Measurements from ENCODE around the gene CD99L2. TPM values are rescaled to one million over a fixed set of nuclear protein-coding genes. Genes with fewer than 3 reads are reported as not detected.

CD99L2 gene
- total RNA-seq, 2 donors from 2014 or later: 11.3 to 18.7 TPM

DNA sequence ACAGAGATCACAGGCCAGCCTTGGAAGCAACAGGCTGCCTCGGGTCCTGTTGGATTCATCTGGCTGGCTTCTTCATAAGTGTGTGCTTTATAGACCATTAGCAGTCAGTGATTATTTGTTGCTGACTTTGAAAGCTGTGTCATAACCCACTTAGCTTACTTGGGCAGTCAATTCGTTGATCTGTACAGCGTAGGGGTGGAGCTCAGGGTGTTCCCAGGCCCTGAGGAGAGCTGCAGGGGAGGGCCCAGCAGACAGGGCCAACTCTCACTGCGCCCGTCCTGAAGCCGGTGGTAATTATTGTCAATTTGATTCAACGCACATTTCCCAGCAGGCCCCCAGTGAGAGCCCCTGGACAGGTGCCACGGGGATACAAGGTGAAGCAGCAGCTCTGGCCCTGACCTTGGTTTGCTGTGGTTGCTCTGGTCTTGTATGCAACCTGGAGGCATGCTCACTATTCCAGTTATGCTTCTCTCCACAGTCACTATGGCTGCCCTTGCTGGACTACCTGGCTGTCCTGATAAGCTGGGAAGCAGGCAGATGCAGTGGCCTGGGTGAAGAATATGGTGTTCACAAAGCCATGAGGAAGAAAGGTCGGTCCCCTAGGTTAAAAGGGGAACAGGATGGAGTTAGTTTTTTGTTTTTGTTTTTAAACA lies 44.6 kb upstream of the CD99L2 start:
- Mint-ChIP-seq H3K27me3 (ENCODE audit: insufficient read depth) (peaks cover 1% of the 10 kb centered on the region), H3K36me3 (ENCODE audit: low read depth) (no peaks in the 10 kb centered on the region), H3K4me3 (no peak overlapping the region), H3K27ac (no peak overlapping the region), H3K9me3 (peaks cover 3% of the 10 kb centered on the region), H3K4me1 (peaks cover 19% of the 10 kb centered on the region)
- Histone ChIP-seq H3K27ac (ENCODE audit: low read depth, low read length) (no peak overlapping the region), H3K27me3 (ENCODE audit: control insufficient read depth, insufficient read depth, low read length, poor library complexity, severe bottlenecking) (no peaks in the 10 kb centered on the region), H3K36me3 (ENCODE audit: control insufficient read depth, insufficient read depth, low read length) (no peaks in the 10 kb centered on the region), H3K4me3 (ENCODE audit: low read length) (no peak overlapping the region), H3K9me3 (ENCODE audit: control insufficient read depth, low read length) (no peaks in the 10 kb centered on the region), H3K4me1 (ENCODE audit: control insufficient read depth, insufficient read depth, low read length) (no peaks in the 10 kb centered on the region), H3K9ac (ENCODE audit: extremely low read depth, low read length, poor library complexity, severe bottlenecking) (no peak overlapping the region)
- TF ChIP-seq, protein P1, sequence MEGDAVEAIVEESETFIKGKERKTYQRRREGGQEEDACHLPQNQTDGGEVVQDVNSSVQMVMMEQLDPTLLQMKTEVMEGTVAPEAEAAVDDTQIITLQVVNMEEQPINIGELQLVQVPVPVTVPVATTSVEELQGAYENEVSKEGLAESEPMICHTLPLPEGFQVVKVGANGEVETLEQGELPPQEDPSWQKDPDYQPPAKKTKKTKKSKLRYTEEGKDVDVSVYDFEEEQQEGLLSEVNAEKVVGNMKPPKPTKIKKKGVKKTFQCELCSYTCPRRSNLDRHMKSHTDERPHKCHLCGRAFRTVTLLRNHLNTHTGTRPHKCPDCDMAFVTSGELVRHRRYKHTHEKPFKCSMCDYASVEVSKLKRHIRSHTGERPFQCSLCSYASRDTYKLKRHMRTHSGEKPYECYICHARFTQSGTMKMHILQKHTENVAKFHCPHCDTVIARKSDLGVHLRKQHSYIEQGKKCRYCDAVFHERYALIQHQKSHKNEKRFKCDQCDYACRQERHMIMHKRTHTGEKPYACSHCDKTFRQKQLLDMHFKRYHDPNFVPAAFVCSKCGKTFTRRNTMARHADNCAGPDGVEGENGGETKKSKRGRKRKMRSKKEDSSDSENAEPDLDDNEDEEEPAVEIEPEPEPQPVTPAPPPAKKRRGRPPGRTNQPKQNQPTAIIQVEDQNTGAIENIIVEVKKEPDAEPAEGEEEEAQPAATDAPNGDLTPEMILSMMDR (conservative IDR thresholded peaks at IDR 0.05): no peak
- WGBS, 2 experiments (ENCODE audit: insufficient coverage in 1 of 2, insufficient read length in 1 of 2): 89 to 100% methylated on average over 3 to 8 of the region's 9 CpGs
- DNase-seq: no peak

DNA sequence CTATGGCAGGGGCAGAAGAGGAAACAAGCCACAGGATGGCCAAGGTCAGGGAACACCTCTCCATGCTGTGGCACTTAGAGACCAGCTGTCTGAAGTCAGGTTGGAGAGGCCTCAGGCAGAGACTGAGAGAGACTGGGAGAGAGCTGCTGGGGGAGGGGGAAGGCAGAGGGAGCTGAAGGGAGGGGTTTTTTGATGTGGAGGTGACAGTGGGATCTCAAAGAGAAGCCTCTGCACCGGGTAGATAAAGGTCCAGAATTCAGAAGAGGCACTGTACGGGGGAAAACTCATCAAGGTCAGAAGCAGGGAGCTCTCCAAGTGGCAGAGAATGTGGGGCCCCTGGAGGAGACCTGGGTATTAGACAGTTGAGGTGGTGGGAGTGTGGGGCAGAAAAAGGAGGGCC lies 43.1 kb upstream of the CD99L2 start:
- H3K9me3 Mint-ChIP-seq: peaks cover 16% of the 10 kb centered on the region
- Histone ChIP-seq H3K4me3 (ENCODE audit: low read length) (no peak overlapping the region), H3K9ac (ENCODE audit: extremely low read depth, low read length, poor library complexity, severe bottlenecking) (no peak overlapping the region)

DNA sequence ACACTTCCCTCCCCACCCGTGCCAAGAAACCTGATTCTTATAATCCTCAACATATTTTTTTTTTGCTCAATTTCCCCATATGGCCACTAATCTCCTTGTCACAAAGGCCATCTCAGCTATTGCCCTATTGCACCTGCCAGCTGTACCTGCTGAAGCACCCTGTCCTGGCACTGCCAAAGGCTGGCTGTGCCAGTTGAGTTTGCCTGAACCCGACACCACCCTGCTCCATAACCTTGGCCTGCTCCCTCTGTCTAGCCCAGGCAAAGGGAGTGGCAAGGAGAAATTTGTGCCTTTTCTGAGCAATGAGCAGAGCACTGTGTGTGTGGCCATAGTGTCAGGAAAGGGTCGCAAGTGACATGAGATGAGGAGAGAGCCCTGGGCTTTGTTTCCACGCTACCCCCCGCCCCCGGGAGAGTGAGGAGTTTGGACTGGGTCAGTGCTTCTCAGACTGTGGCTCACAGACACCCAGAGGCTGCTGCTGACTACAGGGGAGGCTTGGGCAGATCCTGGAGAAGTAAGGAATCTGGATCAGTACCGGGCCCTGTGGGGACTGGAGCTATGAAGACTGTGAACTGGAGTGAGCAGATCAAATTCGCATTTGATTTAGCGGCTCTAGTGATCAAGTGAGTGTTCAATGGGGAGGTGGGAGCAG lies 42.5 kb upstream of the CD99L2 start:
- no peak overlapping the region for H3K27ac ChIP-seq (ENCODE audit: low read depth, low read length)
- WGBS, 2 experiments (ENCODE audit: insufficient coverage in 1 of 2, insufficient read length in 1 of 2): 76 to 88% methylated on average over 5 to 9 of the region's 9 CpGs
- no peaks in the 10 kb centered on the region for H3K36me3 Mint-ChIP-seq (ENCODE audit: low read depth)
- no peaks in the 10 kb centered on the region for H3K36me3 ChIP-seq (ENCODE audit: control insufficient read depth, insufficient read depth, low read length)
- no peaks in the 10 kb centered on the region for H3K4me1 ChIP-seq (ENCODE audit: control insufficient read depth, insufficient read depth, low read length)
- H3K27me3 Mint-ChIP-seq (ENCODE audit: insufficient read depth): no peaks in the 10 kb centered on the region
- peaks cover 19% of the 10 kb centered on the region for H3K4me1 Mint-ChIP-seq
- H3K4me3 ChIP-seq (ENCODE audit: low read length): no peak overlapping the region
- H3K9me3 Mint-ChIP-seq: peaks cover 18% of the 10 kb centered on the region
- no peaks in the 10 kb centered on the region for H3K9me3 ChIP-seq (ENCODE audit: control insufficient read depth, low read length)
- no peaks in the 10 kb centered on the region for H3K27me3 ChIP-seq (ENCODE audit: control insufficient read depth, insufficient read depth, low read length, poor library complexity, severe bottlenecking)
- no peak for DNase-seq
- no peak overlapping the region for H3K27ac Mint-ChIP-seq
- no peak overlapping the region for H3K9ac ChIP-seq (ENCODE audit: extremely low read depth, low read length, poor library complexity, severe bottlenecking)
- TF ChIP-seq, protein P1 (conservative IDR thresholded peaks at IDR 0.05): no peak
- H3K4me3 Mint-ChIP-seq: no peak overlapping the region

More for the DNA sequence above, 43.1 kb upstream of the CD99L2 start:
- H3K36me3 Mint-ChIP-seq (ENCODE audit: low read depth): no peaks in the 10 kb centered on the region
- no peak overlapping the region for H3K27ac Mint-ChIP-seq
- 58 to 86% methylated on average over 2 of the region's 2 CpGs for WGBS, 2 experiments (ENCODE audit: insufficient coverage in 1 of 2, insufficient read length in 1 of 2)
- TF ChIP-seq, protein P1 (conservative IDR thresholded peaks at IDR 0.05): no peak
- Histone ChIP-seq H3K4me1 (ENCODE audit: control insufficient read depth, insufficient read depth, low read length) (no peaks in the 10 kb centered on the region), H3K9me3 (ENCODE audit: control insufficient read depth, low read length) (no peaks in the 10 kb centered on the region), H3K36me3 (ENCODE audit: control insufficient read depth, insufficient read depth, low read length) (no peaks in the 10 kb centered on the region), H3K27ac (ENCODE audit: low read depth, low read length) (no peak overlapping the region), H3K27me3 (ENCODE audit: control insufficient read depth, insufficient read depth, low read length, poor library complexity, severe bottlenecking) (no peaks in the 10 kb centered on the region)
- H3K4me3 Mint-ChIP-seq: no peak overlapping the region
- H3K27me3 Mint-ChIP-seq (ENCODE audit: insufficient read depth): no peaks in the 10 kb centered on the region
- H3K4me1 Mint-ChIP-seq: peaks cover 19% of the 10 kb centered on the region
- no peak for DNase-seq

All from endodermal cell (in vitro differentiated cells).